ENCODE measurements around the gene LMX1A. TPM values are rescaled to one million over a fixed set of nuclear protein-coding genes. Genes with fewer than 3 reads are reported as not detected.

LMX1A gene
- total and polyA plus RNA-seq, 4 experiments from 2014 or later, result not detected

- H3K4me3 ChIP-seq (ENCODE audit: low read length in 2 of 2), result no peak overlapping the region
- Mint-ChIP-seq H3K4me3 (no peak overlapping the region), H3K27me3 (peaks cover 22 to 35% of the 10 kb centered on the region in 2 donors), H3K36me3 (no peaks in the 10 kb centered on the region), H3K27ac (no peak overlapping the region), H3K9me3 (peaks cover 0 to 2% (median 0%) of the 10 kb centered on the region in 8 donors), H3K4me1 (no peaks in the 10 kb centered on the region)
- H3K27ac ChIP-seq (ENCODE audit: low read depth, low read length), result no peak overlapping the region
- CTCF ChIA-PET (ENCODE audit: partially characterized antibody), result no interaction called here
- no peaks in the 10 kb centered on the region for H3K9me3 ChIP-seq (ENCODE audit: control insufficient read depth in 1 of 2, low read length in 2 of 2)
- DNase-seq, result no peak
- POLR2A ChIA-PET (ENCODE audit: partially characterized antibody), result no interaction called here
- no peaks in the 10 kb centered on the region for H3K4me1 ChIP-seq (ENCODE audit: insufficient read depth, low read length)
- no peaks in the 10 kb centered on the region for H3K27me3 ChIP-seq (ENCODE audit: insufficient read depth, low read length)
- H3K36me3 ChIP-seq (ENCODE audit: insufficient read depth, low read length), result no peaks in the 10 kb centered on the region
- intact Hi-C loops (cut with micrococcal nuclease), result no loop called here
Measured at GRCh38 chr1:165288350-165289120, 68.0 kb downstream of the LMX1A start.

GRCh38 chr1:165287781-165288180 is 68.7 kb downstream of the LMX1A start:
- Mint-ChIP-seq H3K4me1 (no peaks in the 10 kb centered on the region), H3K9me3 (peaks cover 0 to 2% (median 0%) of the 10 kb centered on the region in 8 donors), H3K27ac (no peak overlapping the region), H3K27me3 (peaks cover 24 to 35% of the 10 kb centered on the region in 2 donors), H3K36me3 (no peaks in the 10 kb centered on the region), H3K4me3 (no peak overlapping the region)
- CTCF ChIA-PET (ENCODE audit: partially characterized antibody), result no interaction called here
- POLR2A ChIA-PET (ENCODE audit: partially characterized antibody), result no interaction called here
- intact Hi-C loops (cut with micrococcal nuclease), result no loop called here
- no peaks in the 10 kb centered on the region for H3K27me3 ChIP-seq (ENCODE audit: insufficient read depth, low read length)
- no peak overlapping the region for H3K27ac ChIP-seq (ENCODE audit: low read depth, low read length)
- DNase-seq, result no peak
- H3K4me1 ChIP-seq (ENCODE audit: insufficient read depth, low read length), result no peaks in the 10 kb centered on the region
- no peaks in the 10 kb centered on the region for H3K36me3 ChIP-seq (ENCODE audit: insufficient read depth, low read length)
- H3K4me3 ChIP-seq (ENCODE audit: low read length in 2 of 2), result no peak overlapping the region
- H3K9me3 ChIP-seq (ENCODE audit: control insufficient read depth in 1 of 2, low read length in 2 of 2), result no peaks in the 10 kb centered on the region

- no peaks in the 10 kb centered on the region for H3K4me1 ChIP-seq (ENCODE audit: insufficient read depth, low read length)
- H3K36me3 Mint-ChIP-seq, result no peaks in the 10 kb centered on the region
- intact Hi-C loops (cut with micrococcal nuclease), result no loop called here
- no peaks in the 10 kb centered on the region for H3K27me3 ChIP-seq (ENCODE audit: insufficient read depth, low read length)
- no peak for DNase-seq
- H3K4me1 Mint-ChIP-seq, result no peaks in the 10 kb centered on the region
- H3K27ac ChIP-seq (ENCODE audit: low read depth, low read length), result no peak overlapping the region
- POLR2A ChIA-PET (ENCODE audit: partially characterized antibody), result no interaction called here
- H3K9me3 Mint-ChIP-seq, result peaks cover 0 to 2% (median 0%) of the 10 kb centered on the region in 8 donors
- no peak overlapping the region for H3K27ac Mint-ChIP-seq
- no peak overlapping the region for H3K4me3 ChIP-seq (ENCODE audit: low read length in 2 of 2)
- H3K27me3 Mint-ChIP-seq, result peaks cover 26 to 37% of the 10 kb centered on the region in 2 donors
- CTCF ChIA-PET (ENCODE audit: partially characterized antibody), result no interaction called here
- no peaks in the 10 kb centered on the region for H3K36me3 ChIP-seq (ENCODE audit: insufficient read depth, low read length)
- H3K4me3 Mint-ChIP-seq, result no peak overlapping the region
- H3K9me3 ChIP-seq (ENCODE audit: control insufficient read depth in 1 of 2, low read length in 2 of 2), result no peaks in the 10 kb centered on the region
Measured at GRCh38 chr1:165287329-165287728, 69.2 kb downstream of the LMX1A start.

GRCh38 chr1:165284454-165284853 is 72.1 kb downstream of the LMX1A start:
- DNase-seq, result no peak
- ChIA-PET POLR2A (ENCODE audit: partially characterized antibody) (no interaction called here), CTCF (ENCODE audit: partially characterized antibody) (no interaction called here)
- Mint-ChIP-seq H3K36me3 (no peaks in the 10 kb centered on the region), H3K27me3 (peaks cover 26 to 40% of the 10 kb centered on the region in 2 donors), H3K4me1 (no peaks in the 10 kb centered on the region), H3K27ac (no peak overlapping the region), H3K9me3 (peaks cover 0 to 2% (median 0%) of the 10 kb centered on the region in 8 donors), H3K4me3 (no peak overlapping the region)
- intact Hi-C loops (cut with micrococcal nuclease), result no loop called here
- no peaks in the 10 kb centered on the region for H3K27me3 ChIP-seq (ENCODE audit: insufficient read depth, low read length)
- no peaks in the 10 kb centered on the region for H3K4me1 ChIP-seq (ENCODE audit: insufficient read depth, low read length)
- H3K4me3 ChIP-seq (ENCODE audit: low read length in 2 of 2), result no peak overlapping the region
- H3K9me3 ChIP-seq (ENCODE audit: control insufficient read depth in 1 of 2, low read length in 2 of 2), result no peaks in the 10 kb centered on the region
- no peaks in the 10 kb centered on the region for H3K36me3 ChIP-seq (ENCODE audit: insufficient read depth, low read length)
- H3K27ac ChIP-seq (ENCODE audit: low read depth, low read length), result no peak overlapping the region

- H3K9me3 Mint-ChIP-seq, result peaks cover 0 to 2% (median 0%) of the 10 kb centered on the region in 8 donors
- no peak overlapping the region for H3K27ac ChIP-seq (ENCODE audit: low read depth, low read length)
- no peak overlapping the region for H3K4me3 ChIP-seq (ENCODE audit: low read length in 2 of 2)
- H3K36me3 ChIP-seq (ENCODE audit: insufficient read depth, low read length), result no peaks in the 10 kb centered on the region
- CTCF ChIA-PET (ENCODE audit: partially characterized antibody), result no interaction called here
- H3K9me3 ChIP-seq (ENCODE audit: control insufficient read depth in 1 of 2, low read length in 2 of 2), result no peaks in the 10 kb centered on the region
- no peaks in the 10 kb centered on the region for H3K4me1 Mint-ChIP-seq
- H3K27me3 ChIP-seq (ENCODE audit: insufficient read depth, low read length), result no peaks in the 10 kb centered on the region
- H3K36me3 Mint-ChIP-seq, result no peaks in the 10 kb centered on the region
- POLR2A ChIA-PET (ENCODE audit: partially characterized antibody), result no interaction called here
- H3K27ac Mint-ChIP-seq, result no peak overlapping the region
- DNase-seq, result no peak
- H3K27me3 Mint-ChIP-seq, result peaks cover 24 to 31% of the 10 kb centered on the region in 2 donors
- no peak overlapping the region for H3K4me3 Mint-ChIP-seq
- H3K4me1 ChIP-seq (ENCODE audit: insufficient read depth, low read length), result no peaks in the 10 kb centered on the region
- intact Hi-C loops (cut with micrococcal nuclease), result no loop called here
Measured at GRCh38 chr1:165281207-165281901, 75.2 kb downstream of the LMX1A start.

- H3K27me3 ChIP-seq (ENCODE audit: insufficient read depth, low read length), result no peaks in the 10 kb centered on the region
- intact Hi-C loops (cut with micrococcal nuclease), result no loop called here
- no peak overlapping the region for H3K4me3 Mint-ChIP-seq
- no peak overlapping the region for H3K27ac Mint-ChIP-seq
- no peak for DNase-seq
- POLR2A ChIA-PET (ENCODE audit: partially characterized antibody), result no interaction called here
- H3K9me3 ChIP-seq (ENCODE audit: control insufficient read depth in 1 of 2, low read length in 2 of 2), result no peaks in the 10 kb centered on the region
- H3K4me1 Mint-ChIP-seq, result no peaks in the 10 kb centered on the region
- no peak overlapping the region for H3K4me3 ChIP-seq (ENCODE audit: low read length in 2 of 2)
- no peaks in the 10 kb centered on the region for H3K4me1 ChIP-seq (ENCODE audit: insufficient read depth, low read length)
- H3K27ac ChIP-seq (ENCODE audit: low read depth, low read length), result no peak overlapping the region
- no peaks in the 10 kb centered on the region for H3K9me3 Mint-ChIP-seq
- peaks cover 19 to 22% of the 10 kb centered on the region in 2 donors for H3K27me3 Mint-ChIP-seq
- H3K36me3 ChIP-seq (ENCODE audit: insufficient read depth, low read length), result no peaks in the 10 kb centered on the region
- CTCF ChIA-PET (ENCODE audit: partially characterized antibody), result no interaction called here
- H3K36me3 Mint-ChIP-seq, result no peaks in the 10 kb centered on the region
Measured at GRCh38 chr1:165279882-165280281, 76.6 kb downstream of the LMX1A start.

- Histone ChIP-seq H3K36me3 (ENCODE audit: insufficient read depth, low read length) (no peaks in the 10 kb centered on the region), H3K27ac (ENCODE audit: low read depth, low read length) (no peak overlapping the region), H3K4me1 (ENCODE audit: insufficient read depth, low read length) (no peaks in the 10 kb centered on the region), H3K9me3 (ENCODE audit: control insufficient read depth in 1 of 2, low read length in 2 of 2) (no peaks in the 10 kb centered on the region), H3K27me3 (ENCODE audit: insufficient read depth, low read length) (no peaks in the 10 kb centered on the region), H3K4me3 (ENCODE audit: low read length in 2 of 2) (no peak overlapping the region)
- ChIA-PET POLR2A (ENCODE audit: partially characterized antibody) (interaction anchor here (0.7 kb wide), 1 partner anchor 48 kb away, joined by 3 read pairs; no protein-coding TSS in a partner anchor), CTCF (ENCODE audit: partially characterized antibody) (no interaction called here)
- Mint-ChIP-seq H3K27me3 (peaks cover 3 to 5% of the 10 kb centered on the region in 2 donors), H3K4me1 (no peaks in the 10 kb centered on the region), H3K27ac (no peak overlapping the region), H3K9me3 (peaks cover 0 to 2% (median 0%) of the 10 kb centered on the region in 8 donors), H3K4me3 (no peak overlapping the region), H3K36me3 (no peaks in the 10 kb centered on the region)
- intact Hi-C loops (cut with micrococcal nuclease), result no loop called here
- no peak for DNase-seq
Measured at GRCh38 chr1:165276314-165276713, 80.2 kb downstream of the LMX1A start.
